Thyroid gland (tissue), 4 donors: ENCODE results near the gene CYP19A1.

Experiments
- POLR2A ChIP-seq, 2 donors: fragments of 450-650 bp; IDR thresholded peaks; one replicate each; pipeline ENCODE4 v1.6.1; 2017; ENCODE audit warnings: antibody characterized with exemption in 2 of 2, mild to moderate bottlenecking in 2 of 2, moderate library complexity in 1 of 2
- TF ChIP-seq, protein P1 (sequence below), 6 experiments: fragments of 200-600 bp in 3 of 6; fragments of 450-650 bp in 3 of 6; sonication (generic) in 3 of 6; IDR thresholded peaks; one replicate each; pipeline ENCODE4 v1.5.1; 2016 to 2019; ENCODE audit warnings: antibody characterized with exemption in 6 of 6, mild to moderate bottlenecking in 2 of 6, inconsistent platforms in 1 of 6, moderate library complexity in 1 of 6

- TF ChIP-seq POLR2A (IDR thresholded peaks at IDR 0.05) = no peak
- TF ChIP-seq, protein P1, sequence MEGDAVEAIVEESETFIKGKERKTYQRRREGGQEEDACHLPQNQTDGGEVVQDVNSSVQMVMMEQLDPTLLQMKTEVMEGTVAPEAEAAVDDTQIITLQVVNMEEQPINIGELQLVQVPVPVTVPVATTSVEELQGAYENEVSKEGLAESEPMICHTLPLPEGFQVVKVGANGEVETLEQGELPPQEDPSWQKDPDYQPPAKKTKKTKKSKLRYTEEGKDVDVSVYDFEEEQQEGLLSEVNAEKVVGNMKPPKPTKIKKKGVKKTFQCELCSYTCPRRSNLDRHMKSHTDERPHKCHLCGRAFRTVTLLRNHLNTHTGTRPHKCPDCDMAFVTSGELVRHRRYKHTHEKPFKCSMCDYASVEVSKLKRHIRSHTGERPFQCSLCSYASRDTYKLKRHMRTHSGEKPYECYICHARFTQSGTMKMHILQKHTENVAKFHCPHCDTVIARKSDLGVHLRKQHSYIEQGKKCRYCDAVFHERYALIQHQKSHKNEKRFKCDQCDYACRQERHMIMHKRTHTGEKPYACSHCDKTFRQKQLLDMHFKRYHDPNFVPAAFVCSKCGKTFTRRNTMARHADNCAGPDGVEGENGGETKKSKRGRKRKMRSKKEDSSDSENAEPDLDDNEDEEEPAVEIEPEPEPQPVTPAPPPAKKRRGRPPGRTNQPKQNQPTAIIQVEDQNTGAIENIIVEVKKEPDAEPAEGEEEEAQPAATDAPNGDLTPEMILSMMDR (IDR thresholded peaks at IDR 0.05) = no peak
Observed at GRCh38 chr15:51184627-51185026, 153.8 kb downstream of the CYP19A1 start.
